GM19324 (cell line): ENCODE measurements around the gene ATP11B.

ENCODE experiments used
- ATAC-seq: cut with Tn5 transposase; IDR thresholded peaks from one replicate; pipeline ENCODE4 v1.9.1; 2021; ENCODE audit warnings: mild to moderate bottlenecking, moderate library complexity; ENCODE audit not compliant: unreplicated experiment, low FRiP score

The ATP11B gene

DNA sequence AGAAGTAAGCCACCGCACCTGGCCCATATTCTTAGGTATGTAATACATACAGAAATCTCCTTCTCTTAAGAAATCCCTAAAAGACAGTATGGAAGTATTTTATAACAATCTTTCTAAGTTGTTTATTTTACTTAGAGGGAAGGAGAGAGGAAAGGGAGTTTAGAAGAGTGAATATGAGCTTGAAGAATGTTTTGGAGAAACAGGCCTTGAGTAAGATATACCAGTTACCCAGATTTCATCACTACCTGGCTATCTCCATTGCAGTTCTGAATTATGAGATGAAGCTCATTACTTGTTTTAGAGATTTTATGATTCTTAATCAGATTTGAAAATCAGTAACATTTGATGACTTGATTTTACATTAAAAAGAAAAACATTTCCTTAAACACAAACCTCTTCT is 115.2 kb downstream of the ATP11B start:
- ATAC-seq = no peak

DNA sequence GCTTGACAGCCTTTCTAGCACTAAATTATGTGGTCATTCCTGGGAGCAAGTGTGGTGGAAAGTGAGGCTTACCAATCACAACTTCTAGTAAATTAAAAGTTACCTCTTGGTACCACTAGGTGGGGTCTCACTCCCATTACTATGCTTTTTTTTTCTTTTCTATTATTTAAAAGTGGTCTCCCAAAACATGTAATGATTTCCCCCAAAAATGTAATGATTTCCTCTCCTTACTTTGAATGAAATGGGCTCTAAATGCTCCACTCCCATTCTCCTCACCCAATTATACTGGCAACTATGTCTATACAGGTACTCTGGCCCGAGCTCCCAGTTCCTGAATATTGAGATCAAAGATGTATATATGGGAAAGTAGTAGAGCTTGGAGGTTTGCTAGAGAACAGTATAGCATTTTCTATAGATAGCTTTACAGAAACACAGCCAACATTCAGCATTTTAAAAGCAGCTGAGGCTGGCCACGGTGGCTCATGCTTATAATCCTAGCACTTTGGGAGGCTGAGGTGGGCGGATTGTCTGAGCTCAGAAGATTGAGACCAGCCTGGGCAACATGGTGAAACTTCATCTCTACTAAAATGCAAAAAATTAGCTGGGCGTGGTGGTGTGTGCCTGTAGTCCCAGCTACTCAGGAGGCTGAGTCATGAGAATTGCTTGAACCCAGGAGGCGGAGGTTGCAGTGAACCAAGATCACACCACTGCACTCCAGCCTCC is 116.2 kb downstream of the ATP11B start:
- no peak for ATAC-seq

DNA sequence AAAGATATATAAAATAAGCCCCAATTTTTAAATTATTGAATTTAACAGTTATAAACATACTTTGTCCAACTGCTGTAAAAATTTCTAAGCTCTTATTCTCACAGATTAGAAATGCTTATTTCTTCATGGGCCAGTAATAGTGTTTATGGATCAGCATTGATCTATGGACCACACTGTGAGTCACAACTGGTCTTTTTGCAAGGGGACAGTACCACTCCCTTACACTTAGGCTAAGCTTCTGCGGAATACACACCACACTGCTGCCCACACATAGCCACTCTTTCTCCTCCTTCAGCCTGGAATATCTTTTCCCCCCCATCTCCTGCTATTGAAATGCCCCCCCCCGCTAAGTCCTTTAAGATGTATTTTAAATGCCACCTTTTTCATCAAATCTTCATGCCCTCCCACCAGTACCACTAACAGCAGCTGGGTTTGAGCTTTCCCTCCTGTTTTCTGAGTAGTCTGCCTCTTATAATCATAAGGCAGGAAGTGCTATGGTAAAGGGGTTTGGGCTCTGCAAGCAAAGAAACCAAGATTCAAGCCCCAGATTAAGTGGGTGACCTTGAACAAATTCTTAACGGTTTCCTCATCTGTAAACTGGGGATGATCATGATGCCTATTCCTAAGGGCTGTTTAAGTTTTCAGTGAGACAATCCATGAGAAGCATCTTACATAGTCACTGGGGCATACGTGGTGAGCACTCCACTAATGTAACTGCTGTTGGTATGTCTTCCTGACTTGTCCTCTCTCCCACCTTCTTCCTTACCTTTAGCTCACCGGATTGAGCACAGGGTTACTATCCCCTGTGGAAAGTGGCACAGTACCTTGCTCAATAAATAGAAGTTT is 117.9 kb downstream of the ATP11B start:
- ATAC-seq = no peak

DNA sequence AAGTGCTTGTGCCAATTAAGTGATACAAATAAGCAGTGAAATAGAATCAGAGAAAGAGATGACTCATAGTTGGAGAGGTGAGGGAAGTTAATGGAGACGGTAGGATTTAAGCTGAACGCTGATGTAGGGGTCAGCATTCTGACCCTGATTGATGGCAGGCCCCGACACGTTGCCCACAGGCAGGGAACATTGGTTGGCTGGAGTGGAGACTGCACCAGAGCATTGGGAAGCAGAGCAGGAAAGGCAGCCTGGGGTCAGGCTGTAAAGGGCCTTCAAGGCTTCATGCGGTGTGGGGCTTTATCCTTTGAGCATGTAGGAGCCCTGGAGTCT is 118.4 kb downstream of the ATP11B start:
- ATAC-seq = no peak

DNA sequence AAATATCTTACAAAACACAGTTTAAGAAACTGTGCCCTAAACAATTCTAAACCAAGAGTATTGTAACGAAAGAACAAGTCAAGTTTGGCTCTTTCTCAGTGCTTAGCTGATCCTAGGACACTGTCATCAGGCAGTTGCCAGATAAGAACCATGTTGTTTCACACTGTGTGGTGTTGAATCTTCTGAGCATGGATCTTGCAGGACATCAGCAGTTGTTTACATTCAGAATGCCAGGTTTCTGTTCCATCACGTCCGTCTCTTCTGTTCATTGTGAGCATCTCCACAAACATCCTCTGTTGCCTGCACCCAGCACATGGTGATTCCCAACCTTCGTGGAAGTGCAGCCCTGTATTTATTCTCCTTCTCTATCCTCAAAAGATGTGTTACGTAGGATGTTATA is 119.2 kb downstream of the ATP11B start:
- ATAC-seq = no peak

DNA sequence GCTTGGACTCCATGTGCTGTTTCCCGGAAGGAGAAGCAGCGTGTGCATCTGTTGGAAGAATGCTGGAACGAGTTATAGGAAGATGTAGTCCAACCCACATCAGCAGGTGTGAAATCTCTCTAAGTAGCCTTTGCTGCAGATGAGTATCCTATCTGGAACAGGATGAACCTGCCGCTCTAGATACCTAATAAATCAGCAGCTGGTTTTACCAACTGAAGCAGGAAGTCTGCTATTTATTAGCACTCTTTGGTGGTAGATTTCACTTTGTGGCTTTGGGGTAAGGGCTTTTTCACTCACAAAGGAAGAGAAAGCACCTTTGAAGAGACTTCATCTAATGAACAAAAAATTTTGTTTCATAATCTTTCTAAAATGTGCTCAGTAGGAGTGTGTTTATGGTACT is 120.6 kb downstream of the ATP11B start:
- ATAC-seq = peak; percentile 67

DNA sequence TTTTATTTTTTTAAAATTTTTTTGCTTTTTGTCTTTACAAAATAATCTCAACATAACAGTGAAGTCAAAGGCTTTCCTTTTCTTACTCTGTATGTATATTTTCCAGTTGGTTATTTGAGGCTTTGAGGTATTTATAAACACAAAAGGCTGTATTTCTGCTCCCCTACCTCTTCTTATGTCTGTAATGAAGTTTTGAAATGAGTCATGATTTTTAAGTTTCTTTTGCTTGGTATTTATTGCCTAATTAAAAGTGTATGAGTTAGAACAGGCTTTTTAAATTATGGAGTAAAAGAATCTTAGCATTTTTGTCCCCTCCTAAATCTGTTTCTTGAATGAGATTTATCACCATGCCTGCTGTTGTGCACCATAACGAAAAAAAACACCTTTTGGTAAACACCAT is 121.0 kb downstream of the ATP11B start:
- no peak for ATAC-seq

DNA sequence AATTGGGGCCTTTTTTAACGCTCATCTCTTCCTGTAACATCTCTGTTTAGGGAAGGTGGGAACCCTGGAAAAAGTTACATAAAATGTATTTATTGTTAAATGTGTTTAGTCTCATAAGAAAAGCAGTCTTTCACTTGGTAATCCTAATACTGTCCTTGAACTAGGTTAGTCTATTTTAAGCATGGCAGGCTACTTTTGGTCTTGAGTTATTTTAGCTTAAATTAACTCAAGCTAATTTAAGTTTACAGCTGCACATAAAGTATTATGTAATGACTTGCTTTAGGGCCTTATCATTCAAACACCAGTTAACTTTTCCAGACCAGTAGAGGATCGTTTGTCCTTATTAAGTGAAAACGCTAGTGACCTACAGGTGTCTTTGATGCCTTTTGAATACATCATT is 123.8 kb downstream of the ATP11B start:
- no peak for ATAC-seq

DNA sequence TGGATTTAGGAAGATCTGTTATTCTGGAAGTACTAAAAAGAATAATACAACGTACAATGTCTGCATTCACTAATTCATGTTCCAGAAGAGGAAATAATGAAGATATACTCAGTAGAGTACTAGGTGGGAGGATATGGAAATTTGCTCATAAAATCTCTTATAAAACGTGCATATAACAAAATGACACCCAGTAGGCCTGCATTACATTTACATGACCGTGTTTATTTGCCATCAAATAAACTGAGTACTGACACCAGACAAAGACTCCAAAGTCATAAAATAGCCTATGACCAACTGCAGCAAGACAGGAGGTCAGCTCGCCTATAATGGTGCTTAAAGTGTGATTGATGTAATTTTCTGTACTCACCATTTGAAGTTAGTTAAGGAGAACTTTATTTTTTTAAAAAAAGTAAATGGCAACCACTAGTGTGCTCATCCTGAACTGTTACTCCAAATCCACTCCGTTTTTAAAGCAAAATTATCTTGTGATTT is 126.6 kb downstream of the ATP11B start:
- ATAC-seq = no peak

DNA sequence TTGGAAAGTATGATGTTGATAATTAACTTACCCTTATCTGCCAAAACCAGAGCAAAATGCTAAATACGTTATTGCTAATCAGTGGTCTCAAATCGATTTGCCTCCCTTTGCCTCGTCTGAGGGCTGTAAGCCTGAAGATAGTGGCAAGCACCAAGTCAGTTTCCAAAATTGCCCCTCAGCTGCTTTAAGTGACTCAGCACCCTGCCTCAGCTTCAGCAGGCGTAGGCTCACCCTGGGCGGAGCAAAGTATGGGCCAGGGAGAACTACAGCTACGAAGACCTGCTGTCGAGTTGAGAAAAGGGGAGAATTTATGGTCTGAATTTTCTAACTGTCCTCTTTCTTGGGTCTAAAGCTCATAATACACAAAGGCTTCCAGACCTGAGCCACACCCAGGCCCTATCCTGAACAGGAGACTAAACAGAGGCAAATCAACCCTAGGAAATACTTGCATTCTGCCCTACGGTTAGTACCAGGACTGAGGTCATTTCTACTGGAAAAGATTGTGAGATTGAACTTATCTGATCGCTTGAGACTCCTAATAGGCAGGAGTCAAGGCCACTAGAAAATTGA is 127.3 kb downstream of the ATP11B start:
- no peak for ATAC-seq

DNA sequence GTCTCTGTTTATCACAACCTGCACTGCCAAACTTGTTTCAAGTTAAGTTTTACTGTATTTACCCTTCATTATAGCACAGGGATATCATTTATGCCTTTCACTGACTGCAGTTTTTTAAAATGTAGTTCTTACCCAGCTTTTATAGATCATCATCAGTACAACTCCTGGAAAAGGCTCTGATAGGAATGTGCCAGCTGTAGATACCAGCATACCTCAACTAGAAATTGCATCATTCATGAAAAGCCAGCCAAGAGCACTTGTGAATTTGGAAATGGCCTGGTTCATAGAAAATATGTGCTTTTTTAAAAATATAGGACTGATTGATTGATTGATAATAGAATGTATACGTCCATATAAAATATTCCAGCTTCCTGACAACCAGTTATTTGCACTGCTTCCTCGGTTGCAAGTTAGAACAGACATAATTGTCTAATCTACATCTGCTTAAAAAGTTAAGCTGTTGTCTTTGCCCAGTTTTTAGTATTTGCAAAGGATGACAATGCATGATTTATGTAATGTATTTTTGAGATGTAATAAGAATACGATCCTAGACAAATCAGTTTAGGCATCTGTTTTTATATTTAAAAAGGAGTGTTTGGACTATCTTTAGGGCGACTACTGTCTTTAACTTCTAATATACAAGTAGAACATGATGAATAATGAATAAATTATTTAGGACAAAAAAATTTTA is 128.5 kb downstream of the ATP11B start:
- no peak for ATAC-seq

DNA sequence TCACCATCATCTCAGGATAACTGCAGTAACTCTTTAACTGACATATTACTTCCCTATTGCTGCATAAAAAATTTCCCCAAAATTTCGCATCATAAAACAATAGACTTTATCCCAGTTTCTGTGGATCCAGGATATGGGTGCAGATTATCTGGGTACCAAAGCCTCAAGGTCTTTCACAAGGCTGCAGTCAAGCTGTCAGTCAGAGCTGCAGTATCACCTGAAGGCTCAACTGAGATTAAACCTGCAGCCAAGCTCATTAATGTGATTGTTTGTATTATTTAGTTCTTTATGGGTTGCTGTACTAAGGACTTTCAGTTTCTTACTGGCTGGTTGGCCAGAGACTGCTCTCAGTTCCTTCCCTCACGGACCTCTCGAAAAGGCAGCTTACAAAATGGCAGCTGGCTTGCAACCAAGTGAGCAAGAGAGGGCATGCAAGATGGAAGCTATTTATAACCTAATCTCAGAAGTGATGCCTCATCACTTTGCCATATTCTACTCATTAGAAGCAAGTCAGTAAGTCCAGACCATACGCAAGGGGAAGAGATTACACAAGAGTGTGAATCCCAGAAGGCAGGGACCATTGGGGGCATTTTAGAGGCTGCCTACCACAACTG is 132.1 kb downstream of the ATP11B start:
- ATAC-seq = peak; percentile 95

DNA sequence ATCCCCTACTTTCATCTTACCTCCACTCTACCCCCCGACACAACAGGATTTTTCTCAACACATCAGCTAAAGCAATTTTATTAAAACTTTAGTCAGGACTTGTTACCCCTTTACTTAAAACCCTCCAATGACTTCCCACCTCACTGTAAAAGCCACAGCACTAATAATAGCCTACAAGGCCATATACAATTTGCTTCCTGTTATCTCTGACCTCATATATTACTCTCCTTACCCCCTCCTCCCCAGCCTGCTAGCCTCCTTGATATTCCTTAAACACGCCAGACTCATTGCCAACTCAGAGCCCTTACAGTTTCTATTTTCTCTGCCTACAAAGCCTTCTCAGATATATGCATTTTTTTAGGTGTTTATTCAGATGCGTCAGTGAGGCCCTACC is 132.6 kb downstream of the ATP11B start:
- peak; percentile 5 for ATAC-seq

DNA sequence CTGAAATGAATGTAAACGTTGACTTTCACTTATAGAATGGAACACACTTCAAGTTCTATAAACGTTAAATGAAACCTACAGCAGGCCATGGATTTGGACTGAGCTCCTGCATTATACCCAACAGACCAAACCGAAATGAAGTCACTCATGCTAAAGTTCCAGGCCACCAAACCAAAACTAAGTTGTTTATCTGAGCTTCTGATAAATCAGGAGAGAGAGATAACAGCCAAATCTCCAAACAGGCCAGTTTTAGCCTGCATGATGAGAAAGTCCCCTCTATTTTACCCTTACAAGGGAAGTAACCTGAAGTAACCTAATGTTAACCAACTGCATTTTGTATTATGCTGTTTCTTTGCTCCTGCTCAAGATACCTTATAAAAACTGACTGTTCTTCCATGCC is 142.5 kb downstream of the ATP11B start:
- no peak for ATAC-seq

DNA sequence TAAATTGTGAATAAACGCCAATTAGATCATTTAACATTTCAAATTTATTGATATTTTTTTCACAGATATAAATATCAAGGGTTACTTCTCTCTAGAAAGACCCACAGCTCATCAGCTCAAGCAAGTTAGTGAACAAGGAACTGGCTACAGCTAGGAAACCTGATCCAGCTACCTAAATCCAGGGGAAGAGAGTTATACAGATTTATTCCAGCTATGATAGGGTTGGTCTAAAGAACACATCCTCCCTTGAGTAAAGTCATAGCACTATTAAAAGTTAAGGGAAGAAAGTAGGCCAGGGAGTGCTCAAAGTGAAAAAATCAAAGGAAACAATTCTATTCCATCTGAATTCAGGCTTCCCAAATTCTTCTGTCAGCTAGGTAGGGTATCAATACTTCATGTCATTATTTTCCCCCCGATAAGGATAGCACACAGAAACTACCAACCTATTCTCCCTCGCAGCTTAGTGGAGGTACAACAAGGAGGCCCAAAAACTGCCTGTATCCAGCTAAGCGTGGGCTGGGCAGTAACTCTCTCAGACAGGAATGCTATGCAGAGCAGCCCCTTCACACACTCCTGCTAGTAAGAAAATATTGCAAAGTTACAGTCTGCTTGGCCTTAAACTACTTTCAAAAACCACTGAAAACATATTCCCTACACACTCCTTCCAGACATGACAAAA is 143.1 kb downstream of the ATP11B start:
- no peak for ATAC-seq

DNA sequence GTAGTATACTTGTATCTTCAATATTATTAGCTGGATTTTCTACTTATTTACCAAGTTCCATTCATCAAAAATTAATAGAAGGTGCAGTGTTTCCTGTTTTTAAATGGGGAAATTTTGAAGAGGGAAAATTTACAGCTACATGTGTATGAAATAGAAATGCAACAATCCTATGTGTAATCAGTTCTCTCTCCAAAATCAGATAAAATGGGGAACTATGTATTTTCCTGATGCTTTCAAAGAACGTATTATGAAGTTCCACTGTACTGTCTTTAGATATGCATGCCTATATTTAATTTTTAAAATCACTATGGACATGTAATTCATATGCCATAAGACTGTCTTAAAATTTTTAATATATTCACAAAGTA is 143.6 kb downstream of the ATP11B start:
- no peak for ATAC-seq

DNA sequence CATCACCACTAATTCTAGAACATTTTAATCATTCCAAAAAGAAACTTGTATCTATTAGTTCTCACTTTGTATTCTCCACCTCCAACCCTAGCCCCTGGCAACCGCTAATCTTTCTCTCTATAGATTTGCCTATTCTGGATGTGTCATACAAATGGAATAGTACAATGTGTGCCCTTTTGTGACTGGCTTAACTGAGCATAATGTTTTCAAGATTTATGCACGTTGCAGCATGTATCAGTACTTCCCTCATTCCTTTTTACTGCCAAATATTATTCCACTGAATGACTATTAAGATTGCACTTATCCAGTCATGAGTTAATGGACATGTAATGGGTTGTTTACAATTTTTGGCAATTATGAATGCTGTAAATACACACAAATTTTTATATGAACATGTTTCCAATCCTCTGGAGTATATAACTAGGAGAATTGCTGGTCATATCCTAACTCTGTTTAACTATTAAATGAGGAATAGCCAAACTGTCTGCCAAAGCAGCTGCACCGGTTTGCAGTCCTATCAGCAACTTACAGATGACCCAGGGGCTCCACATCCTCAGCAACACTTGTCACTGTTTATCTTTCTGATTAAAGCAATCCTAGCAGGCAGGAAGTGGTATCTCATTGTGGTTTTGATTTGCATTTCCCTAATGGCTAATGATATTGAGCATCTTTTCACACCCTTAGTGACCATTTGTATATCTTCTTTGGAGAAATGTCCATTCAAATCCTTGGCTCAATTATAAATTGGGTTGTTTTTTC is 144.2 kb downstream of the ATP11B start:
- peak; percentile 87 for ATAC-seq

DNA sequence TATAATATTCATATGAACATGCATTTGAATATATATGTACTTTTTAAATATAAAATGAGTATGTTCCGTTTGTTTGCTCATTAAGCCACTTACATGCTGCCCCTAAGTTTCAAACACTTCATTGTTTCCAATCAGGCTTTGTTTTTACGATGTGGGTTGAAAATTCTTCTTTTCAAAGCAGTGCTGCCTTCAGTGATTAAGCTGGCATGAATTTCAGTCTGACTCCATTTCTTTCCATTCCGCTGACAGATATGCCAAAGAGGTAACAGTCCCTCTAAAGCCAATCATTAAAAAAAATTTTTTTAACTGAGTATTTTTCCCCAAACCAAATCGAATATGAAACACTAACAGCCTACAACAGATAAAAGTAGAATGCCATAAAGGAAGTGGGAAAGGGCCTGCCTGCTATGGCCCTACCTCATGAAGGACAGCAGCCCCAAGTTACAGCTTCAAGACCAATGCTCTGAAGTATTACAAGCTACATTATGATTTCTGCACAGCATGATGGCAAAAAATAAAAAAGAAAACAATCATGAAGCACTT is 147.0 kb downstream of the ATP11B start:
- no peak for ATAC-seq

DNA sequence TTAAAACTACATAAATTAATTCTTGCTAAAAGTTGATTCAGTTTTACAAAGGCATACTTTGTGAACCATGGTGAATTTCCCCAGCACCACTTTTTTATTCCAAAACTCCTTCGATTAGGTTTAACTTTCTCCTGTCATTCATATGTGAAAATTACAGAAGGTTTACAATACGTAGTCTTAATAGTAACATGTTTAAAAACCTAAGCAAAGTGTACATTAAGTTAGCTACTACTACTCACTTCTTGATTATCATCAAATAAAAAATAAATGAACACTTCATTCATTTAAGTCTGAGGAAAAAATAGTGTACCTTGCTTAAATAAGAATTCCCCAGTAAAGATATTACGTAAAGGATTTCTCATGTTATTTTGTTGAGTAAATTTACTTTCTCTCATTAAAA is 148.4 kb downstream of the ATP11B start:
- no peak for ATAC-seq
